VCaP (cell line): Measurements from ENCODE around the gene FAM168A.

ENCODE experiments used
- H3K27ac ChIP-seq: fragments of 450-650 bp; 2 replicates; pipeline ENCODE4 v1.5.1; 2017
- TF ChIP-seq, protein P1 (sequence below): fragments of 450-650 bp; conservative IDR thresholded peaks from 2 replicates; pipeline ENCODE4 v1.5.1; 2017; ENCODE audit warnings: mild to moderate bottlenecking, moderate library complexity

The FAM168A gene, protein sequence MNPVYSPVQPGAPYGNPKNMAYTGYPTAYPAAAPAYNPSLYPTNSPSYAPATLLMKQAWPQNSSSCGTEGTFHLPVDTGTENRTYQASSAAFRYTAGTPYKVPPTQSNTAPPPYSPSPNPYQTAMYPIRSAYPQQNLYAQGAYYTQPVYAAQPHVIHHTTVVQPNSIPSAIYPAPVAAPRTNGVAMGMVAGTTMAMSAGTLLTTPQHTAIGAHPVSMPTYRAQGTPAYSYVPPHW

DNA sequence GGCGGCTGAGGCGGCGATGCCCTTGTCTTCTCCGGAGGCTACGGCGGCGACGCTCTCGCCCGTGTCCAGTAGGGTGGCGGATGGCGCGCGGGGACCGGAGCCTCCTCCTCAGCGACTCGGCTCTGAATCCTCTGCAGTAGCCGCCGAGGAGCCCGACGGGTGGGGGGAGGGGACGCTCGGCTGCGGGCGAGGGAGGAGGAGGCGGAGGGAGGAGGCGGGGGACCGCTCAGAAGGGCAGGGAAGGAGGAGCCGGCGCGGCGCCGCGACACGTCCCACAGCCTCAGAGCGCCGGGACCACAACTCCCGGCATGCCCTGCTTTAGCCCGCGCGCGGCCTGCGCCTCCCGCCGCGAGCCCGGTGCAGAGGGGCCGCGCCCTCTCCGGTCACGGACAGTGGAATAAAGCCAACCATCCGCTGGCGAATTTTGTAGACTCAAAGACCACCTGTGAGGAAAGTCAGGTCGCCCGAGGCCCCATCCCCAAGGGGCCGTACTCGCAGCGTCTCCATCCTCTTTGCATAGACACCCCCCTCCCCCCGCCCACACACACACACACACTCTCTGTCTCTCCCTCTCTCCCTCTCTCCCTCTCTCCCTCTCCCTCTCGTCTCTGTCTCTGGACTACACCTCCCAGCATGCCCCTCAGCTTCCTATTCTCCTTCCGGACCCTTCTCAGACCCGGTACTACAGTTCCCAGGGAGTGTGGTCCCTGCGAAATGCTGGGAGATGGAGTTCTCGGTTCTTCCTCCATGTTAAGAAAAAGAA, at the start of gene FAM168A:
FAM168A (minus strand) TSS at position 157 of the 763 bp plus-strand sequence. CDS start 129,638 bp downstream, outside the sequence.
- TF ChIP-seq, protein P1, sequence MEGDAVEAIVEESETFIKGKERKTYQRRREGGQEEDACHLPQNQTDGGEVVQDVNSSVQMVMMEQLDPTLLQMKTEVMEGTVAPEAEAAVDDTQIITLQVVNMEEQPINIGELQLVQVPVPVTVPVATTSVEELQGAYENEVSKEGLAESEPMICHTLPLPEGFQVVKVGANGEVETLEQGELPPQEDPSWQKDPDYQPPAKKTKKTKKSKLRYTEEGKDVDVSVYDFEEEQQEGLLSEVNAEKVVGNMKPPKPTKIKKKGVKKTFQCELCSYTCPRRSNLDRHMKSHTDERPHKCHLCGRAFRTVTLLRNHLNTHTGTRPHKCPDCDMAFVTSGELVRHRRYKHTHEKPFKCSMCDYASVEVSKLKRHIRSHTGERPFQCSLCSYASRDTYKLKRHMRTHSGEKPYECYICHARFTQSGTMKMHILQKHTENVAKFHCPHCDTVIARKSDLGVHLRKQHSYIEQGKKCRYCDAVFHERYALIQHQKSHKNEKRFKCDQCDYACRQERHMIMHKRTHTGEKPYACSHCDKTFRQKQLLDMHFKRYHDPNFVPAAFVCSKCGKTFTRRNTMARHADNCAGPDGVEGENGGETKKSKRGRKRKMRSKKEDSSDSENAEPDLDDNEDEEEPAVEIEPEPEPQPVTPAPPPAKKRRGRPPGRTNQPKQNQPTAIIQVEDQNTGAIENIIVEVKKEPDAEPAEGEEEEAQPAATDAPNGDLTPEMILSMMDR, result peak; percentile 56
- peak within 1 kb of the TSS; percentile 90 for H3K27ac ChIP-seq

DNA sequence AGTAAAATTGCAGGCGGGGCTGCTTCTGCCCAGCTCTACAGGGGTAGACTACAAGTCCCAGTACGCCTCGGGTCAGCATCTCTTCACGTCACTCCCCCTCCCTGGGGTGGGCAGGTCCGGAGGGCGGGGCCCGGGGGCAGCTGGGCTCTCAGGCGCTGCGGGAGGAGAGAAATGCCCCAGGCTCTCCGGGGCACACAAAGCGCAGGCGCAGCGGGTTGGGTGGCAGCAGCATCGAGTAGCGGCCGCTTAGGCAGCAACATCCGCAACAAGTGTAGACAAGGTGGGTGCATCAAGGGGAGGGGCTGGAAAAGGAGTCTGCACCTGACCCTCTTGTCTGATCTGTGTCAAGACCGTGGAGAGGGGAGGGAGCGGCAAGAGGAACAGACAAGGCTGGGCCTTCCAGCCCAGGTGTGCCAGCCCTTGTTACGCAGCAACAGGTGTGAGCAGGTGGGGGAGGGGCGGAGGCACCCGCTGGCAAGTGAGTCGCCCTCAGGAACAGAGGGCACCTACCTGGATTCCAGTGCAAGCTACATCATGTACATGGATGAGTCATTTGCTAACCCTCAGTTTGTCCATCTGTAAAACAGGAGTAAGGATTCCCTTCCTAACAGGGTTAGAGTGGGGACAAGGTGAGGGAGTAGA, 49.7 kb upstream of the FAM168A start:
- TF ChIP-seq, protein P1, result no peak
- peak overlapping the region; percentile 47; the same call in 1 of the 2 replicates for H3K27ac ChIP-seq

DNA sequence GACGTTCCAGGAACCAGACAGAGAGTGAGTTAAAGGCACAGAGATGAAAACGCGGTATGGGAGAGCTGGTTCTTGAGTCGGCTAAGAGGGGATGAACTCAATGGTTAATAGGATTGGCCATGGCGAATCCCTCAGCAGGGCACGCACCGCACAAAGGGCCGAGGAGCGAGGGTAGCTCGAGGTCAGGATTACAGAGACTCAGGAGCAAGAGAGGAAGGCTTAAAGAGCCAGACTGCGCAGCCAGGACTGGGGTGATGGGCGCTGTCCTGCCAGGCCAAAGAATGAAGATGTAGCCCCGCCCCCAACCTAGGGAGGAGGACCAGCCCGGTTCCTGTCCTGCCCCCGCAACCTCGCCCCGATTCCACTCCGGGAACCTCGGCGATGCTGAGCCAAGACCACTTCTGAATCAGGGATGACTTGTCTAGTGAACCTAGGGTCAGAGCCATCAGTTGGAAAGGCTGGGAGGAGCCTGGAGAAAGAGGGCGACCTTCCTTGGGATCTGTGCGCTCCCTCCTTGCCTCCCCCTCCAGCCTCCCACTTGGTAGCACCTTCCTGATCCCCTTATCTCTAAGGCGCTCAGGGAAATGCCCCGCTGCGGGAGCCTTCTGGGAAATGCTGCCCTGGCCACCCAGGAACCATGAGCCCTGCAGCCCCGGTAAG, 48.2 kb upstream of the FAM168A start, which contains the start of gene PLEKHB1:
PLEKHB1 (plus strand) TSS at position 610 of the 660 bp plus-strand sequence; CDS start at position 638, 28 bp downstream.
- H3K27ac ChIP-seq, result peak within 1 kb of the TSS; percentile 47; the same call in 1 of the 2 replicates
- TF ChIP-seq, protein P1, result no peak

DNA sequence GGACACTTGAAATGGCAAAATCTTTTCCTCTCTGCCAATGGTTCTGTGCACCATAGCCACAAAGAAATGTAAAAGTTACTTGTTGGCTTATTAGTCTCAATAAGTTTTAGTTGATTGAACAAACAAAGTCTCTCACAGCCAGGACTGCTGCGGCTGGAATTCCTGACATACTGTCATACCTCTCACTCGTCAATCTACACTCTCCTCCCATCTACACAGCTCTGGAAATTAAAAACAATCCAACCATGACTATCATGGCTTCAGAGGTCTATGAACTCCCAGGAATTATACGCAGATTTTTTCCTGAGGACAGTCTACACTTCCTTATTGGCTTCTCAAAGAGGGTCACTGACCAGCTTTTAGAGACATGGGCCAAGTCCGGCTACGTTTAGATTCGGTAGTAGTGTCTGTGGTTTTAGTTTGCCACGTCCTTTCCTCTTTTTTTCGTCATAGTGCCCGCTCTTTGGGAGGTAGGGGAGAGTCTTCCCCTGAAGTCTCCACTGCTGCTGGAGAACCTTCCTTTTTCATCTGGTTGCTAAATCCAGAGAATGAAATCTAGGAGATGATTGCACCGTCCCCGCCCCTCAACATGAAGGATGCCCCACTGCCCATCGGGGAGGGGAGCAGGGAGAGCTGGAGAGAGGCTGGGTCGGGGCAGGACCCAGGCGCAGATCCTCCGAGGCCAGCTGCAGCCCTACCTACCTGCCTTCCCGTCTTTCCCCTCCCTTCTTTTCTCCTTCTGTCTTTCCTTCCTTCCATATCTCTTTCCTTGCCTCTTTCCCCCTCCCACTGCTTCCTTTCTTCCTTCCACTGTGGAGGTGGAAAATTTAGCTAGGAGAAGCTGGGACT, 47.4 kb upstream of the FAM168A start:
- TF ChIP-seq, protein P1, result no peak
- H3K27ac ChIP-seq, result no peak overlapping the region

DNA sequence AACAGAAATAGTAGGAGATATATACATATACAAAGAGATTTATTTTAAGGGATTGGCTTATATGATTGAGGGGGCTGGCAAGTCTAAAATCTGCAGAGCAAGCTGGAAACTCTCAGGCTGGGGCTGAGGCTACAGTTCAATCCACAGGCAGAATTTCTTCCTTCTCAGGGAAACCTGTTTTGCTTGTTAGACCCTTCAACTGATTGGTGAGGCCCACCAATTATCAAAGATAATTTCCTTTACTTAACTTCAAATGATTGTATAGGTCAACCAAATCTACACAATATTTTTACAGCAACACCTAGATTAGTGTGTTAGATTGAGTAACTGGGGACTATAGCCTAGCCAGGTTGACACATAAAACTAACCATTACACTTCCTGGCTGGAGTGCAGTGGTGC, 43.8 kb upstream of the FAM168A start:
- H3K27ac ChIP-seq, result no peak overlapping the region

DNA sequence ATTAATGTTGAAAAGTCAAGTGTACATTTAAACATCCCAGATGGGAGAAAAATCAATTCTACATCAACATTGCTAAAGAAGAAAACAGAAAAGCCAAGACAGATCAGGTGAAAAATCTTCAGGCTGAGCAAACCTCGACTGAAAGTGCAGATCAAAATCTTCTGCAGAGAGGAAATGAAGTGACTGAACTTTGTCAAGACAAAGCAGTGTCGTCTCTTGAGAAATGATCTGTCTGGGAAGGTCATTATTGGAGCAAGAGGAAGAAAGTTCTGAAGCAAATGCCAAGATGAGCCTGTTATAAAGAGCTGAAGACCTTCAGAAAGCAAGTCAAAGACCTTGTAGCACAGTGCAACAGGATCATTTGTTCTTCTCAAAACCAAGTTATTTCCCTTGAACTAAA, 42.7 kb upstream of the FAM168A start:
- TF ChIP-seq, protein P1, result no peak

More for the DNA sequence above, 43.8 kb upstream of the FAM168A start:
- TF ChIP-seq, protein P1, result no peak

More for the DNA sequence above, 42.7 kb upstream of the FAM168A start:
- H3K27ac ChIP-seq, result no peak overlapping the region
